HG03280 (cell line): ENCODE data around the gene SKA2.
"Not testable (repeated sequence)": the region's sequence is repeated elsewhere in the genome, so short reads cannot be mapped to it uniquely, and the experiment has no call there.

Experiments used
- ATAC-seq: cut with Tn5 transposase; IDR thresholded peaks from one replicate; pipeline ENCODE4 v1.9.1; 2021; ENCODE audit warnings: mild to moderate bottlenecking, moderate library complexity; ENCODE audit not compliant: unreplicated experiment

Gene SKA2

DNA sequence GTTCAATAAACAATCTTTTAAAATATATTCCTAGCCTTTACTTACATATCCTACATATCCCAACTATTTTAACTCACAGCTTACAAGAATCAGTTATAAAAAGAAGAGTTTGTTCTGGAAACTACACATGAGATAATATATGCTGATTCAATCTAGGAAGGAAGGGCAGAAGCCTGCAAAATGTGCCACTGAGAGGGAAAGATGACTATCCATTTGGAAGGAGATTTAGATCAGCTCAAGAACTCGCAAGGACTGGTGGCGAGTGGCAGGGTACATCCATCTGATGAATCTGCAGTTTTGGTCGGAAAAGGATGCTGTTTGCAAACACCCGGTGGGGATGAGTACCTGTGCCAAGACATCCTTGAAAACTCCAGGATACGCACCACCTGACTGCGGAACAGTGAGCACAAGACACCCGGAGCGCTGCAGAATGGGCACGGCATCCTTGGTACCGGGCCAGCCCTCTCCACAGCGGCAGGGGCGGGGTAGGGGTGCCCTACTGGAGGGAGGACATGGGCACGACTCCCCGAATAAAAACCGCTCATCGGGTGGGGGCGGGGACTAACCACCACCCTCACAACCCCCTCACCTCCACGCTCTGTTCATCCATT is 49.0 kb downstream of the SKA2 start:
- peak; percentile 10 for ATAC-seq

GRCh38 chr17:59101178-59101577 is 53.8 kb downstream of the SKA2 start:
- no peak for ATAC-seq

DNA sequence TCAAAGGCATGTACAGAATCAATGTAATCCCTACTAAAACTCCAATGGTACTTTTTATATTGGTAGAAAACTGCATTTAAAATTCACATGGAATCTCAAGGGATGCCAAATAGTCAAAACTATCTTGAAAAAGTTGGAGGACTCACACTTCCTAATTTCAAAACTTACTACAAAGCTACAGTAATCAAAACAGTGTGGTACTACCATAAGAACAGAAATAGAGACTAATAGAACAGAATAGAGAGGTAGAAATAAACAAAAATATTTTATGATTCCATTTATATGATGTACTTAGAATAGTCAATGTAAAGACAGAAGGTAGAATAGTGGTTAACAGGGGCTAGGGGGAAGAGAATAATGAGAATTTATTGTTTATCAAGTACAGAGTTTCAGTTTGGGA is 57.1 kb downstream of the SKA2 start:
- ATAC-seq: no peak

- ATAC-seq: no peak
Observed at GRCh38 chr17:59094861-59095530, 60.0 kb downstream of the SKA2 start.

GRCh38 chr17:59093702-59094231 is 61.2 kb downstream of the SKA2 start:
- ATAC-seq: no peak

DNA sequence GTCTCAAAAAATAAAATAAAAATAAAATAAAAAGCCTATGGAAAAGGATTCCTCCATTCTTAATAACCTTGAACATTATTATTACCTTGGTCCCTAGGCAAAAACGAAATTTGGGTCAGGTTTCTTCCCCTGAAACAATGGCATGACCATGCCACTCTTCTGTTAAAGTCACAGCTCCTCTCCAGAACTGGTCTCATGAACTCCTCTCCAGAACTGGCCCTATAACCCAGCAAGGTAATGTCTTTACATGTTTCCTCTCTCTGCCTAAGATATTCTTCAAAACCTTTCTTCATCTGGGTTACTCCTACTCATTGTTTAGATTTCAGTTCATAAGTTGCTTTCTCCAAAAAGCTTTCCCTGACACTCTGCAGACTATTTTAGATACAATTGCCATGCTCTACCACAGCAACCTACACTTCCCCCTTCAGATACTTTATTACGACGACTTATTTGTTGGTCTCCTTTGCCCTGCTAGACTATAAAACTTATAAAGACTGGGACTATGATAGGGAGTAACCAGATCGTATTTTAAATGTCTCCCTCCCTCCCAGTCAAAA is 61.8 kb downstream of the SKA2 start:
- ATAC-seq: no peak

DNA sequence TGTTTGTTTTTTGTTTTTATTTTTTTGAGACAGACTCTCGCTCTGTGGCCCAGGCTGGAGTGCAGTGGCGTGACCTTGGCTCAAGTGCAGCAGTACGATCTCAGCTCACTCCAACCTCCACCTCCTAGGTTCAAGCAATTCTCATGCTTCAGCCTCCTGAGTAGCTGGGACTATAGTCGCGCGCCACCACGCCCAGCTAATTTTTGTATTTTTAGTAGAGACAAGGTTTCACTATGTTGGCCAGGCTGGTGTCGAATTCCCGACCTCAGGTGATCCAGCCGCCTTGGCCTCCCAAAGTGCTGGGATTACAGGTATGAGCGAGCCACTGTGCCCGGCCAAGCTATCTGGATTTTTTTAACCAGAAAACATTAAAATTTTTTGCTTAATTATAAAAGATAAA is 64.4 kb downstream of the SKA2 start:
- ATAC-seq: not testable (repeated sequence)

- ATAC-seq: no peak
Observed at GRCh38 chr17:59084154-59084553, 70.8 kb downstream of the SKA2 start.

DNA sequence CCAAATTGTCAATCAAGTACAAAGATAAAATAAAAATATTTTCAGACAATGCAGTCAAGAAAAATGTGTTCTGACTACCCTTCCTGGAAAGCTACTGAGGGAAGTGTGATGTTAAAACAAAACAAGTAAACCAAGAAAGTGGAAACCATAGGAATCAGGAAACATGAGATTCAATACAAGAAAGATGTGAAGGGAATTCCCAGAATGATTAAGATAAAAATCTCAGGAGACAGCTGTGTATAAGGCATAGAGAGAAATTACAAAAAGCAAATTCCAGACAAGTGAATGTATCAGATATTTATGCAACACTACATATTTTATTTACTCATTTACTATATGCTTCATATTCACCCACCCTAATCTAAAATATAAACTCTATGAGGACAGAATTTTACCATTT is 80.5 kb downstream of the SKA2 start:
- no peak for ATAC-seq

DNA sequence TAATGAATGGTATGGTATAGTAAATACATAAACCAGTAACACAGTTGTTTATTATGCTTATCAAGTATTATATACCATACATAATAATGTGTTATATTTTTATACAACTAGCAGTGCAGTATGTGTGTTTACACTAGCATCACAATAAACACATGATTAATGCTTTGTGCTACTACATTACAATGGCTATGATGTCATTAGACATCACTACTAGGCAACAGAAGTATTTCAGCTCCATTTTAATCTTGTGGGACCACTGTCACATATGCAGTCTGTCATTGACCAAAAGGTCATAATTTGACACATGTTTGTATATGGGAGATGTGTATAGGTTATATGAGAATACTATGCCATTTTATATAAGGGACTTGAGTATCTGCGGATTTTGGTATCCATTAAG is 81.0 kb downstream of the SKA2 start:
- no peak for ATAC-seq

- no peak for ATAC-seq
Observed at GRCh38 chr17:59069856-59070255, 85.1 kb downstream of the SKA2 start.

GRCh38 chr17:59067756-59068155 is 87.2 kb downstream of the SKA2 start:
- no peak for ATAC-seq

- ATAC-seq: no peak
Observed at GRCh38 chr17:59067340-59067739, 87.6 kb downstream of the SKA2 start.

DNA sequence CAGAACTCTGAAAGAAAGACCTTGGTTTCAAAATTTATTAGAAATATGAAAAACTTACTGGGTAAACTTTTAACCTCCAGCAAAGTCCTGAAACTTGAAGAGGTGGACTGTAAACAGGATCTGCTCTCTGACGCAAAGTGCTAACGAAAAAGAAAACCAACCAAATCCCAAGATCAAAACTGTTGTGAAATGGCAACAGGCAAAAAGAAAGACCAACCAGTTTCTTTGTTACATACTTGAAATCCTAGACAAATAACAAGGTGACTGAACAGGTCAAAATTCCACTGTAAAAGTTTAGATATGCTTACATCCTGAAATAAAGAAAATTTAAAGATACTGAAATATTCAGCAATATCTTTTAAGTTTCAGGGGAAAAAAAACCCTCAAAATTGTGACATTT is 92.5 kb downstream of the SKA2 start:
- ATAC-seq: no peak
